ENCODE results near the gene PICALM.

PICALM gene

DNA sequence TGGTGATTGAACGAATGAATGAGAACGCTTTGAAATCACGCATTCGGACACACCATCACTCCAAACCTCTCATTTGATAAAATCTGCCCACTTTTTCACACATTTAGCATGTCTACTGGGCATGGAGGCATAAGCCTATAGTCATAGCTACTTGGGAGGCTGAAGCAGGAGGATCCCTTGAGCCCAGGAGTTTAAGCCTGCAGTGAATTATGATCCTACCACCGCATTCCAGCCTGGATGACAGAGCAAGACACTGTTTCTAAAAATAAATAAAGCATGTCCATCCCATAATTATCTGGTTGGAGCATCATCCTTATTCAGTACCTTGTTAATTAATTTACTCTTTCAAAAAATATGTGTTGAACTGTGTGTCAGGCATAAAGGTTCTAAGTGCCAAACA, 3.3 kb upstream of the PICALM start:
- DNase-seq, result no peak

DNA sequence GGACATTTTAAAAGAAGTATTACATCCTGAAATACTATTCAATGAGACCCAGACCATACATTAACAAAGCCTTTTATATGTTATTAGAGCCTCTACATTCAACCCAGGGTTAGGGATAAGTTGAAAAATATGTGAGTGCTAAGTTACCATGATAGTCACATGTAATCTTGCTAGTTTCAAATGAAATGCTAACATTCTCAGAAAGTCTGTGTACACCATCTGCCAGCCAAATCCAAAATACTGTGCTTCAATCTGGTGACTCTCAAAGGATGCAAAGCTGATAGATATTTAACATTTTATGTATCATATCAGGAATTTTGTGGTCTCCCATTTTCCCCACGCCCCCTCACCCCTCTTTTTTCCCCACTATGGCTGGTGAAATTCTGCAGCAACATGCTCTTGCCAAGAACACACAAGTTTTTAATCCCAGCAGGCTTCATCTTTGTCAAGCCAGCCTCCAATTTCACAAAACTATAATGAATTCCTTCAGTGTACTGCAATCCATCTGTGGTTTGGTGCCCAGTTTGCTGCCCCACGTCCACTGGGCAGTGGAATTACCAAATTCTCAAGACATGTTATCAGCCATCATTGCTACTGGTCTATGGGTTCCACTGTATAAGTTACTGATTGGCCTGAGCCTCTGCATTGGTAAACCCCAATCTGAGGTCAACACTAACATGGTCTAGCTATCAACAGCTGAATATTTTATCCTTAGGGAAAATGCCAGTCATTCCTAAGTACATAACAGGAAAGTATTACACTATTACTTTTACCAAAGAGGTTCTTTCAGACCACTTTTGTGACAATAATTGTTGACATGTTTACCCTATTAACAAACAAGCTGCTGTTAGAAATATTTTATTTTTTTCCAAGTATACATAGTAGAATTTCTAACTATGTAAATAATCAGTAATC, 1.5 kb upstream of the PICALM start:
- no peak for DNase-seq

DNA sequence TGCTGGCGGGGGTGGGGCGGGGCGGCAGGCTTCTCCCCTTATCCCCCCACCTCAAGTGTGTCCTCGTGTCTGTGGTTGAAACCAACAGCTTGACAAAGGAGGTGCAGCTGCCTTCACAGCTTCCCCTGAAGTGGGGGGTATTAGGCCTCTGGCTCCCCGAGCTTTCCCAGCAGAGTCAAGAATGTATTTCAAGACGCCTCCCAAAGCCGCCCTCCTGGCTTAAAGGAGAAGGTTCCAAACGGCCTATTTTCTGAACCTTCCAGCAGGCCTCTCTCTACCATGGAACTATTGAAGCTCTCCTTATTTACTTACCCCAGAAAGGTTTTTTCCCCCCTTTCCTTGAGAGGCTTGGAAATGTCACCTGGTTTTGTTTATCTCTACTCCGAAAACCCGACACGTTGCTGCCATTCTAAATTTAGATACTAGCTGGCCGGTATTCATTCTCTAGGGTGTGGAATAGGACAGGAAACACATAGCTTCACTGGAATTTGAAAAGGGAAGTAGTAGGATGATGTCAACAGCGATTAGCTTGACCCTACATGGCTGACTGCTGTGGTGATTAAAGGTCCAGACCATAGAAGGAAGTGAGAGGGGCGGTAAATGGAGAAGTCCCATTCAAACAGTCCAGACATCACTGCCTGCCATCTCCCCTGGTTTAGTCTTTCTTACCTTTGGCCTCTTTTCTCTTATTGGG, 671 bp upstream of the PICALM start:
- no peak for DNase-seq

DNA sequence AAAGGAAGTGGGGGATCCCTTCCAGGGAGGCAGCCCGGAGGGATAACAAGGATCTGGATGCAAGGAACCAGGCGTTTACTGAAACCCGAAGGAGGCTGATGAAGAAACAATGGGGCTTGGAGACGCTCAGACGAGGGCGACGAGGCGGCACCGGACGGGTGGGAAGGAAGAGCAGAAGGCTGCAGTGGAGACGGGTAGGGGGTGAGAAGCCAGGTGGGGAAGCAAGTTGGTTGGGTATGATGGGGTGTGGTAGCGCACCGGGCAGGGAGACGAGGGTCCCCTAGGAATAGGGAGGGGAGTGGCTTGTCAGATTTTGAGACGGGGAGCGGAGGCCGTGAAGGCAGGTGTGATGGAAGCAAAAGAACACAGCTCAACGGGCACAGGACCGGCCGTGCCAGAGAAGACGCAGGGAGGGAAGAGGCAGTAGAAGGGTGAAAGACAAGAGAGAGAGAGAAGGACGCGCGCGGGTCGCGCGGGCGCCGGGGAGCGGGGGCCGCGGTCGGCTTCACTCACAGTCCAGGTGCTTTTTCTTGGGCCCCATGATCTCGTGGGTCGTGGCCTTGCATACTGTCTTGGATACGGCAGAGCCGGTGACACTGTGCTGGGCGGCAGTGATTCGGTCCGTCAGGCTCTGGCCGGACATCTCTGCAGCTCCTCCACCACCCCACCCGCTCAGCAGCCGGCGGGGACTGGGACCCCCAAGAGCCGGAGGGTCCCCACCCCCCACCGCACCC, 579 bp downstream of the PICALM start:
- DNase-seq, result peak; percentile 45

DNA sequence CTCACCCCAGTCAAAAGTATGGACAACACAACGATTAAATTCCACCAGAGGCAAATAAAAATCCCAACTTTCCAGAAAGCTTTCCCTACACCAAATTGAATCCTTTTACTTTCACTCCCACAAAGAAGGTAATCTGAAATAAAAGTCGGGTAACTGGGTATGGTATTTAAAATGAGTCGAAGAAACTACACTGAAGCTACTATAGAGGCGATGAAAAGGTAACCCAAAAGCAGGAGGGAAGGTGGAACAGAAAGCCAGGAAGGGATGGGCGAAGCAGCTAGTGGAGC, 1.1 kb downstream of the PICALM start:
- DNase-seq, result no peak

DNA sequence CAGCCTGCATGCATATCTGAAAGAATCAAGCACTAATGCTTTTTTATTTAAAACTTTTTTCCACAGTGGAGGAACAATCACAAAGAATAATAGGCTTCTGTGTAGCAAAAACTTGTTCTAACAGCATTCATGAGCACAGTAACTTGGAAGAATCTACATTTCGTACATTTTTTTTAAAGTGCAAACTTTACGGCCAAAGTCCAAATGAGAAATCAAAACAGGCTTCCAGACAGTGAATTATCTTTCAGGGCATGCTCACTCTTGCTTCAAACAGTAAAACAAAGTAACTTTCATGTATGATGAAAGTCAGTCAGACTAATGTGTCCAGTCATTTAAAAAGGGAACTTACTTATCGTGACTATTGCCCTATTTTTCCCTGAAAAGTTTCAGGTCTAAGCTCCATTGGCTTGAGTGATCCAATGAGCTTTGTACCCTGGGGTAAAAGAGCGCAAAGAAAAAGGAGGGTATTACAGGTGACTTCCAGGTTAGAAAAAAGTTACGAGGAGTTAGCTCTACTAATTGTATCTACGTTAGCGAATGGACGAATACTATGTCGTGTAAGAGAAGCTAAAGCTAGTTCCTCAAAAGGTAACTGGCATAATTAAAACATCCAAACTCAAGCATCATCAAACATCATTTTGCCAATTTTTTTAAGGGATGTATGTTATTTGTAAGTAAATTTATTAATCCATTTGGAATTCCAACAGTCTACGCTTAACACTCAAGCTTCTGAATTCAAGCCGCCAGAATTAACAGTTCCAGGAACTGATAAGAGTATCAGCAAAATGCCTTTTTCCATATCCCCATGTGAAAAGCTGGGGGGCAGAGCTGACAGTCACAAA, 1.7 kb downstream of the PICALM start:
- peak; percentile 15 for DNase-seq

DNA sequence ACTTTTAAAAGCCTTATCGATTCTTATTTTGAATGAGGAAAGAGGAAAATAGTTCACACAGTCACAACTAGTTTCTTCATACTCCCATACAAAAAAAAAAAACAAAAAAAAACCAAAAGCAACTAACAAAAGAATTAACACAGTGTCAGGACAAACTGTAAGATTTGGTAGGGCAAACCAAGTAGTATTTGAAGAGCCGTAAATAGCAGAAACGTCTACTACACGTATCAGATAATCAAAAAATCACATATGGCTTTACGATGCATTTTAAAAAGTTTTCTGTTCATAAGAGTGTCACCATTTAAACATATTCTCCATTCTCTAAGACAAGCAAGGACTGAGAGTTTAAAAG, 2.3 kb downstream of the PICALM start:
- no peak for DNase-seq

DNA sequence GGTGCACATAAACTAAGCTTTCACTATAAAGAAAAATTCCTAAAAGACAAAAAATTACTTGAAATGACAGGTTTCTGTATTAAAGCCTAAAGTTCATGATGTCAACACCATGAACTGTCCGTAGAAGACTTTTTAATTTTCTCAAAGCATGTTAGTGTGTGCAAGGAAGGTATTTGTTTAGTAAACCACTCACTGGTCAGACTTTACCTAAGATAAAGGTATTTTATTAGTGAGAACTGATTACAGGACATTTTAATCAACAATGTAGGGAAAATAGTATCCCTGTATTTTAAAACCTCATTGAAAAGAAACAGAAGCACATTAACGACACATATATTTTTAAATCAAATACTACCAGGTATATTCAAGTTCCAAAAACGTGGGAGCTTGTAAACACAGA, 2.9 kb downstream of the PICALM start:
- DNase-seq, result no peak

DNA sequence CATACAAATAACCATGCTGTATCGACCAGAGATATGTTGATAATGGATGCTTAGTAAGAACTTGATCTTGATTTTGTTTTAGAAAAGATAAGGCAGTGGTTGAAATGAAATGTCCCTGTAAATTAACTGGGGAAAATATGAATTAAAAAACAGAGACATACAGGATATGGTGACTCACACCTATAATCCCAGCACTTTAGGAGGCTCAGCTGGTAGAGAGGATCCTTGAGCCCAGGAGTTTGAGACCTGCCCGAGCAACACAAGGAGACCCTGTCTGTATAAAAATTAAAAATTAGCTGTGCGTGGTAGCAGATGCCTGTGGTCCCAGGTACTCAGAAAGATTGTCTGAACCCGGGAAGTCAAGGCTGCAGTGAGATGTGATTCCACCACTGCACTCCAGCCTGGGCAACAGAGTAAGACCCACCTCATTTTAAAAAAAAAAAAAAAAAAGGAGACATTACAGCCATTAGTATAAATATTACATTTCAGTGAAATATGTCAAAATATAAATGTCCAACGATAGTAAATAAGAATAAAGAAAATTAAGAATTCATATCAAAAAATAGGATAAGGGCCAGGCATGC, 4.6 kb downstream of the PICALM start:
- no peak for DNase-seq

DNA sequence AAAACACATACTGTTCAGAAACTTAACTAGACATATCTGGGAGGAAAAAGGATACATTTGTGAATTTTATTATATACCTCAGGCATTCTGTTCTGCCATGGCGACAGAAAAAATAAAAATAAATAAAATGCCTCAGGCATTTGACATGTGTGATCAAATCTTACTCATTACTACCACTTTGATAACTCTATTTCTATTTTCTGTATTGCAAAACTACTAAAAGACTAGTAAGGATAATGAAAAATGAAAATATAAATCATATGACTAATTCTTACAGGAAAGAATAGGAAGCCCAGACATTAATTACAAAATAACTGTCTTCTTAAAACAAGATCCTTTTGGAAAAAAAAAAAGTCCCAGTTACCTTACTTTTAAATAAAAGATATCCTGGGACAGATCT, 5.3 kb downstream of the PICALM start:
- DNase-seq, result no peak

DNA sequence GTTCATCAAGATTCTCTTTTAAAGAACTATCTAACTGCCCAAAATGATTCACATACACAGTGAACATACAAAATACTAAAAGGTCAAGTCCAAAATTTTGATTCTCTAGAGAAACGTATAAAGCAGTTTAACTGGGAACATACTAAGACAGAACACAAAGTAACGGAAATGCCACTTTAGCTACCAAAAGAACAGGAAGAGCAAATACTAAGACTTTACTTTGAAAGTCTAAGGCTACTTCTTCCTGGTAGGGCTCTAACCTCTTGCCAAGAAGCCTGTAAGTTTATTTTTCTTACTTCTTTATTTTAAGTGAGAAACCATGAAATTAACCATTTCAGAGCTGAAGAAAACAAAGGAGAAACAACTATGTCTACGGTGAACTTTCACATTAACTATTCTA, 6.2 kb downstream of the PICALM start:
- no peak for DNase-seq

DNA sequence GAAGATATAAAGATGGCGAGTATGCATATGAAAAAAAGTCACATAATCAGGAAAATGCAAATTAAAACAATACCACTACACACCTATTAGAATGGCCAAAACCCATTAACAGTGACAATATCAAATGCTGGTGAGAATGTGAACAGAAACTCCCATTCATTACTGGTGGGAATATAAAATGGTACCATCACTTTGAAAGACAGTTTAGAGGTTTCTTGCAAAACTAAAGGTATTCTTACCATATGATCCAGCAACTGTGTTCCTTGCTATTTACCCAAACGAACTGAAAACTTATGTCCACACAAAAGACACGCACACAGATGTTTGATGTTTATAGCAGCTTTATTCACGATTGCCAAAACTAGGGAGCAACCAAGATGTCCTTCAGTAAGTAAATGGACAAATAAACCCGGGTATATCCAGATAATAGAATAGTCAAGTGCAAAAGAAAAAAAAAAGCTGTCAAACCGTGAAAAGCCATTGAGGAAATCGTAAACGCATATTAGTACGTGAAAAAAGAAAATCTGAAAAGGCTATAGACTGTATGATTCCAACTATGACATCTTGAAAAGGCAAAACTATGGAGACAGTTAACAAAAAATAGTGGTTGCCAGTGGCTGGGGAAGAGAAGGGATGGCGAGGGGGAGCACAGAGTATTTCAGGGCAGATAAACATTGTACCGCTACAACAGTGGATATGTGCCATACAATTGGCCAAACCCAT, 7.2 kb downstream of the PICALM start:
- no peak for DNase-seq

DNA sequence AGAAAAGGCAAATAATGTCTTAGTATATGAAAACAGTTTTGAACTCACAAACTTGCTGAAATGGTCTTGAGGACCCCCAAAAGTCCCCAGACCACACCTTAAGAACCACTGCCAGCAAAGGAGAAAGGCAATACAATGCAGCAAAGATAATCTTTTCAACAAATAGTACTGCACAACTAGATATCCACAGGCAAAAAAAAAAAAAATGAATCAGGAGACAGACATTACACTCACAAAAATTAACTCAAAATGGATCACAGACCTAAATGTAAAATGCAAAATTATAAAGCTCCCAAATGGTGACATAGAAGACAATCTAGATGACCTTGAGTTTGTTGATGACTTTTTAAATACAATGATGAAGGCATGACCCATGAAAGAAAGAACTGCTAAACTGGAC, 8.3 kb downstream of the PICALM start:
- no peak for DNase-seq

DNA sequence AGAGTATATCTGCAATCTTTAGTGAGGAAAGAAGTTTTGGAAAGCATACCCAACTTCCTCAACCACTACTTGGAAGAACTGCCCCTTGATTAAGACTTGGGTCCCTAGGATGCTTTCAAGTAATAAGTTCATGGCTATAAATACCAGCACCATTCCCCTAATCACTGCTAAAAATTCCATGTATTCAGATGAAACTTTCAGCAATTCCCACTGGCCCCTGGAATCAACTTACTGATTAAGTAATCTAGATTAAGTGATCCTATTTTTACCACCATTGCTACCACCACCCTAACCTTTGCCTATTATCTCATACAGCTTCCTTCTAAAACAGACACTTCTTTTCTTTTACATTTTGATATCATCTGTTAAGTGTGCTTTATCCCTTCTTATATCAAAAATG, 10.5 kb downstream of the PICALM start:
- no peak for DNase-seq

DNA sequence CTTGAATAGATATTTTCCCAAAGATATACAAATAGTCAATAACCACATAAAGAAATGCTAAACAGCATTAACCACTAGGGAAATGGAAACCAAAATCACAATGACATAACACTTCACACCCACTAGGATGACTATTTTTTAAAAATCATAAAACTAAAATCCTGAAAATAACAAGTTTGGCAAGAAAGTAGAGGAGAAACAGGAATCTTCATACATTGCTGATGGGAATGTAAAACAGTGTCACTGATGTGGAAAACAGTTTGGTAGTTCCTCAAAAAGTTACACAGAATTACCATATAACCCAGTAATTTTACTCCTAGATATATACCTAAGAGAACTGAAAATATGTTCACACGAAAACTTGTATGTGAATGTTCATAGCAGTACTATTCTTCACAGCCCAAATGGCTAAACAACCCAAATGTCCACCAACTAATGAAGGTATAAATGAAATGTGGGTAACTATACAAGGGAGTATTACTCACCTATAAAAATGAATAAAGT, 12.5 kb downstream of the PICALM start:
- no peak for DNase-seq

DNA sequence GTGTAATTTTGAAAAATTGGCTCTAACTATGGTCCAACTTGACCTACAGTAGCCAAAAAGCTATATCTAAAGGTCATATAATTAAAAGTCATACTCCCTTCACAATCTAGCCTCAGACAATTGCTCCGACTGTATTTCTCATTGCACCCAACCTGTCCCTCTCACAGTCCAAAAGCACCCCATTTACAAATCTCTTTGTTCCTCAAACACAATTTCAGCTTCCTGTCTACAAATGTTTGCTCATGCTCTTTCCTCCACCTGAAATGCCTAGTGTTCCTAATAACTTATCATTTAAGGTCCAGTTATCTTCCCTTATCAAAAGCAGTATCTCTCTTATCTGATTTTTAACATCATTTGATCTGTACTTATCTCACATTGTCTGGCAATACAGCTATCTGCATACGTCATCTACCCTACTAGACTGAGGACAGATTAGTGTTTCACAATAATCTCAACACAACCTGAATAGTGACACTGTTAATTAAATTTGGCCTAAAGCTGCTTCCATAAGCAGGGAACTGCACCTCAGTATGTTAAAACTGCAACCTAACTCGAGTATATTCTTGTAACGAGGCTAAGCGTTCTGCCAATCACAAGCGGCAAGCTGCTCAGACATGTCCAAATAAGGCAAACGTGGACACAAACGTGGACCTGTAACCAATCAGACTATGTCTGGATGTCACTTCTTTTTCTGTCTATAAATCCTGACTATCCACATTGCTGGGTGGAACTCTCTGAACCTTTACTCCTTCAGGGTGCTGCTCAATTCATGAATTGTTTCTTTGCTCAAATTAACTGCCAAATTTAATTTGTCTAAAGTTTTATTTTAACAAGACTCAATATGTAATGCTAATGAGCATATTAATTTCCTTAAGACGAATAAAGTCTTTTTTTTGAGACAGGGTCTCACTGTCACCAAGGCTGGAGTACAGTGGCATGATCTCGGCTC, 15.9 kb downstream of the PICALM start:
- no peak for DNase-seq

DNA sequence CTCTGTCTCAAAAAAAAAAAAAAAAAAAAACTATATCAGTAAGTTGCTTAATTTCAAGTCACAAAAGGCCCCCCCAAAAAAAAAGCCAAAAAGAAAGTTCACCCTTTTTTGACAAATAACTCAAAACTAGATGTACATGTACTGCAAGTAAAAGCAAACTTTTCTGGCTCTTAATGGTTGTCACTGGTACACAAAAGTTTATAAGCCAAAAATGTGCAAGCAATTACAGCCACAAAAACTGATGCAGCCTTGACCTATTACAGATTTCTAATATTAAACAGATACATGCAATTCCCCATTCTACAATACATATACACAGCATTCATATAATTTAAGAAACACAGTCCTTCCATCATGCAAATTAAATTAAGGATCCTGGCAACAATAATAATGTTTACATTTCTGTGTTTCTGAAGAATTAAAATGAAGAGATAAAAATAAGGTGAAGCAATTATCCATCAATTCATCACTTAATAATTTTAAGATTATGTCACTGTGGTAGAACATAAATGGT, 18.6 kb downstream of the PICALM start:
- no peak for DNase-seq

DNA sequence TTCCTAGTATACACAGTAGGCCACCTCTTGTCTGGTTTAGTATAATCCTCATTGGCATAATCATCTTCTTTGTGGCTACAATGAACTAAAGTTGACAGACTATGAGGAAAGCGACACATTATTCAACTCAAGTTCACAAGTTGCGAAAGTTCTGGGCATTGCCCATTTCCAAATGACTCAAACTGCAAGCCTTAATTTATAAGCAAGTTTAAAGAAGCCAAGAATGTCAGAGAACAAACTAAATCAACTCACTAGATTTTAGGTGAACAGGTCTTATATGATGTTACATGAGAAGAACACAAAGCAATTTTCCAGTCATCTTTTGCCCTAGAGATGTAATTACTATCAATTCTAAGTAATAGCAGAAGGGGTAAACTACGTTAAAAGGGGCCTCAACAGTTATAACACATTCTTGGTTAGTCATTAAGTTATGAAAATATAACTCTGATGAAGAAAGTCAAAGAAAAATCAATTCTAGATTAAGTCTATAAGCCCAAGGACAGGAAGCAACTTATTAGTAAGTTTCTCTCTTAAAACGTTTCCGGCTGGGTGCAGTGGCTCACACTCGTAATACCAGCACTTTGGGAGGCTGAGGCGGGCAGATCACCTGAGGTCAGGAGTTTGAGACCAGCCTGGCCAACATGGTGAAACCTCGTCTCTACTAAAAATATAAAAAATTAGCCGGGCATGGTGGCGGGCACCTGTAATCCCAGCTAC, 21.5 kb downstream of the PICALM start:
- no peak for DNase-seq

DNA sequence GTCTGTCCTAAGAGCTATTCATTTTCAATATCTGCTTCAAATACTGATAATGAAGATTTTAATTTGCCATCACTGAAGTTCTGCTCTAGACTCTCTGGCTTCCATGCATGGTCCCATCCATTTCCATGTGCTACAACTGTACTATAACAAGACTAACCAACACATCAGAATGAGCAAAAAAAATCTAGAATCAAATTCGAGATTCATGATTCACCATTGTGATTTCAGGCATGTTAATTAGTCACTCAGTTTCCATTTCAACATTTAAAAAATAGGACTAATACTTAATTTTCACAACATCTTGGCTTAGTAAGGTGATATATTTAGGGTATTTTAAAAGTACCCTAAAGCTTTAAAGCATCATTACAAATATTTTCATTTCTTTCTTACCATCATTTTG, 22.8 kb downstream of the PICALM start:
- no peak for DNase-seq

All from NCI-H1105 treated with DMSO at 0.1 percent for 48 hours (cell line).